IMR-90 (cell line): ENCODE results near the gene CENPM. TPM values are rescaled to one million over a fixed set of nuclear protein-coding genes. Genes with fewer than 3 reads are reported as not detected.

Experiments used
- ATAC-seq: fragments of 200-7000 bp; cut with Tn5 transposase; 2 replicates; pipeline ENCODE4 v1.9.1; 2020; ENCODE audit warnings: low read depth, mild to moderate bottlenecking, moderate library complexity
- BruUV-seq: library from RNA; stranded (reverse); fragments of 400-500 nt; replicated peaks from 2 replicates; lab custom pipeline; 2021; lab: Mats Ljungman, UMichigan
- CTCF ChIA-PET: fragments of 300-600 bp; formaldehyde crosslinking; extraction: SDS; loops from one replicate; lab custom pipeline; 2021; ENCODE audit warnings: antibody characterized with exemption; lab: Yijun Ruan, JAX
- POLR2A ChIA-PET: fragments of 300-600 bp; sonication (Branson Sonifier 250); formaldehyde crosslinking; loops from one replicate; lab custom pipeline; 2022; ENCODE audit warnings: antibody characterized with exemption; ENCODE audit not compliant: unreplicated experiment; lab: Charles Lee
- DNase-seq: peaks from one replicate; pipeline ENCODE4 v3.0.0; 2013
- H2AFZ ChIP-seq: replicated peaks from 2 replicates; pipeline ENCODE3; 2013; ENCODE audit warnings: low read length, mild to moderate bottlenecking; ENCODE audit not compliant: poor library complexity
- H2AK5ac ChIP-seq: 2 replicates; pipeline ENCODE4 v1.6.1; 2013; ENCODE audit warnings: low read depth, low read length, inconsistent platforms
- H2AK9ac ChIP-seq: replicated peaks from 2 replicates; pipeline ENCODE3; 2013; ENCODE audit warnings: mild to moderate bottlenecking, low read depth, low read length, moderate library complexity; ENCODE audit not compliant: poor library complexity
- H2BK120ac ChIP-seq: 2 replicates; pipeline ENCODE4 v1.6.1; 2013; ENCODE audit warnings: low read depth, low read length, inconsistent platforms
- H2BK15ac ChIP-seq: 3 replicates; pipeline ENCODE4 v1.6.1; 2013; ENCODE audit warnings: low read depth, low read length, inconsistent platforms
- H2BK20ac ChIP-seq: 2 replicates; pipeline ENCODE4 v1.6.1; 2013; ENCODE audit warnings: low read depth, mild to moderate bottlenecking, inconsistent platforms, low read length, moderate library complexity
- H2BK5ac ChIP-seq: 2 replicates; pipeline ENCODE4 v1.6.1; 2013; ENCODE audit warnings: mild to moderate bottlenecking, low read depth, low read length, inconsistent platforms; ENCODE audit not compliant: poor library complexity, severe bottlenecking
- H3K14ac ChIP-seq: replicated peaks from 2 replicates; pipeline ENCODE4 v1.6.1; 2013; ENCODE audit warnings: low read depth, low read length, inconsistent platforms
- H3K18ac ChIP-seq: 2 replicates; pipeline ENCODE4 v1.6.1; 2013; ENCODE audit warnings: low read depth, low read length, control low read depth
- H3K23ac ChIP-seq: 2 replicates; pipeline ENCODE4 v1.6.1; 2013; ENCODE audit warnings: low read depth, low read length, inconsistent platforms
- H3K27ac ChIP-seq: 2 replicates; pipeline ENCODE4 v1.5.1; 2013; ENCODE audit warnings: mild to moderate bottlenecking, control low read depth, low read length; ENCODE audit not compliant: insufficient read depth
- H3K27me3 ChIP-seq: 2 replicates; pipeline ENCODE4 v1.6.1; 2013; ENCODE audit warnings: low read length; ENCODE audit not compliant: control insufficient read depth, insufficient read depth
- H3K36me3 ChIP-seq: 2 replicates; pipeline ENCODE4 v1.6.1; 2013; ENCODE audit warnings: low read length, mixed read lengths; ENCODE audit not compliant: control insufficient read depth, insufficient read depth
- H3K4ac ChIP-seq: 2 replicates; pipeline ENCODE4 v1.6.1; 2013; ENCODE audit warnings: low read depth, low read length, inconsistent platforms
- H3K4me1 ChIP-seq: 2 replicates; pipeline ENCODE4 v1.6.1; 2013; ENCODE audit warnings: low read length, mixed read lengths; ENCODE audit not compliant: control insufficient read depth, insufficient read depth
- H3K4me2 ChIP-seq: 2 replicates; pipeline ENCODE4 v1.6.1; 2013; ENCODE audit warnings: low read depth, mild to moderate bottlenecking, control low read depth, low read length, moderate library complexity
- H3K4me3 ChIP-seq: 2 replicates; pipeline ENCODE4 v1.5.1; 2013; ENCODE audit warnings: low read depth, mild to moderate bottlenecking, control low read depth, low read length, moderate library complexity; ENCODE audit not compliant: insufficient read depth
- H3K56ac ChIP-seq: 2 replicates; pipeline ENCODE4 v1.6.1; 2013; ENCODE audit warnings: low read length, inconsistent platforms; ENCODE audit not compliant: insufficient read depth; ENCODE audit errors: extremely low read depth
- H3K79me1 ChIP-seq, 2 experiments: 2 replicates each; pipeline ENCODE4 v1.6.1; 2013; ENCODE audit warnings: low read length in 2 of 2, inconsistent platforms in 1 of 2, low read depth in 1 of 2
- H3K9ac ChIP-seq: 2 replicates; pipeline ENCODE4 v1.6.1; 2013; ENCODE audit warnings: low read depth, low read length, control low read depth
- H3K9me1 ChIP-seq: 2 replicates; pipeline ENCODE4 v1.6.1; 2013; ENCODE audit warnings: low read length, inconsistent platforms; ENCODE audit not compliant: insufficient read depth
- H3K9me3 ChIP-seq: 2 replicates; pipeline ENCODE4 v1.6.1; 2013; ENCODE audit warnings: low read length; ENCODE audit not compliant: control insufficient read depth, insufficient read depth
- H4K20me1 ChIP-seq: 2 replicates; pipeline ENCODE4 v1.6.1; 2013; ENCODE audit warnings: low read length, inconsistent platforms; ENCODE audit not compliant: insufficient read depth
- H4K5ac ChIP-seq: 2 replicates; pipeline ENCODE4 v1.6.1; 2013; ENCODE audit warnings: mild to moderate bottlenecking, low read depth, low read length, control low read depth
- H4K8ac ChIP-seq, 2 experiments: 2 replicates each; pipeline ENCODE4 v1.6.1; 2013; ENCODE audit warnings: low read depth in 2 of 2, low read length in 2 of 2, control low read depth in 1 of 2, inconsistent platforms in 1 of 2
- H4K91ac ChIP-seq: 2 replicates; pipeline ENCODE4 v1.6.1; 2013; ENCODE audit warnings: low read depth, low read length, inconsistent platforms; ENCODE audit not compliant: insufficient read depth
- CEBPB ChIP-seq: IDR thresholded peaks from 2 replicates; pipeline ENCODE4 v1.6.1; 2012; ENCODE audit warnings: low read depth, low read length, improper control_type of control experiment
- SMC3 ChIP-seq: fragments of 150-350 bp; IDR thresholded peaks from 2 replicates; pipeline ENCODE4 v1.6.1; 2016; ENCODE audit warnings: low read depth, mild to moderate bottlenecking, antibody characterized with exemption, low read length, moderate library complexity
- WGBS, 2 experiments: methylation state at CpG; one replicate each; pipeline versions ENCODE4 v1.1.5 to v1.1.7; 2013; ENCODE audit warnings: missing lambda C conversion rate in 2 of 2; ENCODE audit not compliant: insufficient read length in 1 of 2; ENCODE audit errors: extremely low coverage in 2 of 2; 5-methylcytosine and 5-hydroxymethylcytosine counted together
- dilution Hi-C: fragments of 300-500 bp; cut with HindIII; formaldehyde crosslinking; loops from one replicate; pipeline ENCODE4 v1.14.3; 2018; ENCODE audit warnings: low sequenced_read_pairs; ENCODE audit not compliant: unreplicated experiment
- in situ Hi-C: fragments of 300-500 bp; cut with MboI; formaldehyde crosslinking; loops from 3 replicates; pipeline ENCODE4 v1.14.3; 2019; ENCODE audit warnings: low sequenced_read_pairs, inconsistent platforms, mixed read lengths
- intact Hi-C: fragments of 100-400 bp; cut with micrococcal nuclease; formaldehyde crosslinking; loops from 2 replicates; pipeline ENCODE4 v1.10.0; 2022
- polyA plus RNA-seq, 3 experiments: library from polyadenylated mRNA; depleted of rRNA; stranded (reverse); fragments of >200 nt; gene quantifications; 2 replicates each; pipeline ENCODE4 v1.2.3, GENCODE V29; 2012; ENCODE audit warnings: low replicate concordance in 1 of 3
- total RNA-seq: library from RNA; depleted of rRNA; stranded (reverse); fragments of >200 nt; gene quantifications from 2 replicates; pipeline ENCODE4 v1.2.3, GENCODE V29; 2012

CENPM gene
- total and polyA plus RNA-seq, 2 of the 4 experiments (the other 2 are of a cell fraction), result 18.1 to 20.1 TPM

DNA sequence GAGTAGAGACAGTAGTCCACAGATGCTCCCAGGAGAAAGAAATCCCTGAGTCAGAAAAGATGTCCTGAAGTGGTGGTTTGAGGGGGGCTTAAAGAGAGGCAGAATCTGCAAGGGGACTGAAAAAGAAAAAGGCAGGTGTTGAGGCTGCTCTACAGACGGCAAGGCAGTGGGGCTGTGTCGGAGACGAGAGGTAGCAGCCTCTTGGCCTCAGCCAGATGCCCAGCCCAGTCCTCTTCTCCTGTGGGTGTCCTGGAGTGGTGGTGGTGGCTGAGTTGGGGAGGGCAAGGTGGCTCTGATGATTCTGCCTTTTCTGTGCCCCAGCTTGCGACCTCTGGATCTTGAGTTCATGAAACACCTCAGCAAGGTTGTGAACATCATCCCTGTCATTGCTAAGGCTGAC lies 42.3 kb upstream of the CENPM start:
- in situ Hi-C loops, result no loop called here
- H4K8ac ChIP-seq, result no peak overlapping the region
- H2BK20ac ChIP-seq, result no peak overlapping the region
- BruUV-seq, result no TSS peak
- no peak overlapping the region for H3K4ac ChIP-seq
- H3K4me3 ChIP-seq, result no peak overlapping the region
- H4K20me1 ChIP-seq, result no peaks in the 10 kb centered on the region
- CTCF ChIA-PET, result no interaction called here
- no peaks in the 10 kb centered on the region for H3K36me3 ChIP-seq
- H4K91ac ChIP-seq, result no peak overlapping the region
- H3K9me3 ChIP-seq, result no peaks in the 10 kb centered on the region
- H3K4me2 ChIP-seq, result no peak overlapping the region
- dilution Hi-C loops, result no loop called here
- TF ChIP-seq CEBPB (no peak), SMC3 (no peak)
- no peak overlapping the region for H2BK15ac ChIP-seq
- peaks cover 27% of the 10 kb centered on the region for H3K27me3 ChIP-seq
- no peak overlapping the region for H2BK5ac ChIP-seq
- POLR2A ChIA-PET, result no interaction called here
- H2BK120ac ChIP-seq, result no peak overlapping the region
- H2AK9ac ChIP-seq, result no peak overlapping the region
- H3K9me1 ChIP-seq, result no peaks in the 10 kb centered on the region
- no peak overlapping the region for H3K18ac ChIP-seq
- no peak overlapping the region for H3K14ac ChIP-seq
- H3K9ac ChIP-seq, result no peak overlapping the region
- H3K27ac ChIP-seq, result no peak overlapping the region
- no peaks in the 10 kb centered on the region for H3K4me1 ChIP-seq
- no peak overlapping the region for H3K23ac ChIP-seq
- ATAC-seq (no peak), DNase-seq (no peak)
- WGBS, 2 experiments, result 78% methylated on average over 3 of the region's 4 CpGs; no CpG with 5 or more reads in 1 of the 2 experiments
- H2AFZ ChIP-seq, result no peak overlapping the region
- no peak overlapping the region for H4K5ac ChIP-seq
- H3K79me1 ChIP-seq, result no peaks in the 10 kb centered on the region
- H3K56ac ChIP-seq, result no peak overlapping the region
- H2AK5ac ChIP-seq, result no peak overlapping the region
- intact Hi-C loops, result no loop called here
